GM19099 (cell line): ENCODE results near the gene WASF2.

Source experiments
- POLR2A ChIP-seq: IDR thresholded peaks from 3 replicates; pipeline ENCODE4 v1.6.1; 2011; ENCODE audit warnings: low read depth; ENCODE audit not compliant: insufficient read length; ENCODE audit errors: extremely low read depth

The WASF2 gene

GRCh38 chr1:27368869-27369582 is 120.9 kb downstream of the WASF2 start:
- no peak for TF ChIP-seq POLR2A

GRCh38 chr1:27367160-27367650 is 122.8 kb downstream of the WASF2 start:
- TF ChIP-seq POLR2A: no peak

GRCh38 chr1:27366411-27367159 is 123.4 kb downstream of the WASF2 start, which contains the start of gene MAP3K6:
TSS of gene MAP3K6 (minus strand) at chr1:27366961. CDS start at chr1:27366597, 364 bp downstream.
- TF ChIP-seq POLR2A: no peak

- TF ChIP-seq POLR2A: no peak
Observed at GRCh38 chr1:27366113-27366410, 123.9 kb downstream of the WASF2 start.

GRCh38 chr1:27365372-27366112 is 124.4 kb downstream of the WASF2 start:
- TF ChIP-seq POLR2A: peak; percentile 37

- no peak for TF ChIP-seq POLR2A
Observed at GRCh38 chr1:27364696-27365371, 125.1 kb downstream of the WASF2 start.

- no peak for TF ChIP-seq POLR2A
Observed at GRCh38 chr1:27363766-27364695, 125.9 kb downstream of the WASF2 start.

- TF ChIP-seq POLR2A: no peak
Observed at GRCh38 chr1:27361553-27361952, 128.4 kb downstream of the WASF2 start.

- no peak for TF ChIP-seq POLR2A
Observed at GRCh38 chr1:27361044-27361402, 128.9 kb downstream of the WASF2 start.

- TF ChIP-seq POLR2A: no peak
Observed at GRCh38 chr1:27360159-27361043, 129.6 kb downstream of the WASF2 start.

GRCh38 chr1:27359822-27360158 is 130.2 kb downstream of the WASF2 start:
- TF ChIP-seq POLR2A: no peak

GRCh38 chr1:27358928-27359313 is 131.0 kb downstream of the WASF2 start:
- no peak for TF ChIP-seq POLR2A
